ENCODE measurements around the gene GRM4. TPM values are rescaled to one million over a fixed set of nuclear protein-coding genes. Genes with fewer than 3 reads are reported as not detected.

The GRM4 gene
- total RNA-seq, 1 donor from 2014 or later, result not detected

DNA sequence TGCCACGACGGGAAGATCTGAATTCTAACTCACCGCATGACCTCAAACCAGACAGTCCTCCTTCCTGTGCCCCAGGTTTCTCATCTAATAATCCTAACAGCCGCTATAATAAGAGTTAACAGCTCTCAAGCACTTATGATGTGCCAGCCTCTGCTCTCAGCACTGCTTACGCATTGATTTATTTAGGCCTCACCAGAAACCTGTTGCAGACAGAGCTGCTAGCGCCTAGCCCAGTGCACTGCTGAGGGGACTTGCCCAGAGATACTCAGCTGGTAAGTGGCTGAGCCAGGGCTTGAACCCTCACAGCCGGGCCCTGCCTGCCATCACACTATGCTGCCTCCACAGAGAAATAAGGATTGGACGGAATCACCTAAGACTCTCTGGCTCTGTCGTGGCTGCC, 37.7 kb downstream of the GRM4 start:
- no peak for TF ChIP-seq CTCF (IDR thresholded peaks at IDR 0.05)
- no peaks in the 10 kb centered on the region for H3K9me3 ChIP-seq
- H3K36me3 ChIP-seq, result no peaks in the 10 kb centered on the region
- no peak overlapping the region for H3K4me3 ChIP-seq
- peaks cover 5% of the 10 kb centered on the region for H3K27me3 ChIP-seq (ENCODE audit: low read depth)
- no peak for ATAC-seq
- intact Hi-C loops (cut with DNase I), result no loop called here
- no peak overlapping the region for H3K27ac ChIP-seq
- no peak for DNase-seq
- H3K4me1 ChIP-seq, result no peaks in the 10 kb centered on the region

DNA sequence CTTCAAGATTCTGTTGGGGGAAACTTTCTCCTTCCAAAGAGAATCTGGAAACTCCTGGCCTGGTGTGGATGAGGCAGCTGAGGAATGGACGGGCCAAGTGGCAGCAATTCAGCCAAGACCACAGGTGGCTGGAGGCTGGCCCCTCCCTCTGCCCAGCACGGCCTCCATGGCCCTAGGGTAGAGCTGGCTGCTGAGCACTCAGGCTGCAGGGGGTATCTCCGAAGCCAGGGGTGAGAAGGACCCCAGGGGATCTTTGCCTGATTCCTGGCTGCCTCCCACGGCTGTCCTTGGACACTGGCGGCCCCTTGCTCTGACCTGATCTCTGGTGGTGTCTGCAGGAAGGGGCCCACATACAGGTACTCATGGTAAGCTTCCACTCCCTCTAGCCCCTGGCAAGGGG, 39.0 kb downstream of the GRM4 start:
- ATAC-seq (no peak), DNase-seq (no peak)
- Histone ChIP-seq H3K9me3 (no peaks in the 10 kb centered on the region), H3K27ac (no peak overlapping the region), H3K27me3 (ENCODE audit: low read depth) (peaks cover 8% of the 10 kb centered on the region), H3K36me3 (no peaks in the 10 kb centered on the region), H3K4me1 (no peaks in the 10 kb centered on the region), H3K4me3 (no peak overlapping the region)
- TF ChIP-seq CTCF (IDR thresholded peaks at IDR 0.05), result no peak
- intact Hi-C loops (cut with DNase I), result no loop called here

GRCh38 chr6:34106421-34106820, 39.5 kb downstream of the GRM4 start:
- no peak for ATAC-seq

DNA sequence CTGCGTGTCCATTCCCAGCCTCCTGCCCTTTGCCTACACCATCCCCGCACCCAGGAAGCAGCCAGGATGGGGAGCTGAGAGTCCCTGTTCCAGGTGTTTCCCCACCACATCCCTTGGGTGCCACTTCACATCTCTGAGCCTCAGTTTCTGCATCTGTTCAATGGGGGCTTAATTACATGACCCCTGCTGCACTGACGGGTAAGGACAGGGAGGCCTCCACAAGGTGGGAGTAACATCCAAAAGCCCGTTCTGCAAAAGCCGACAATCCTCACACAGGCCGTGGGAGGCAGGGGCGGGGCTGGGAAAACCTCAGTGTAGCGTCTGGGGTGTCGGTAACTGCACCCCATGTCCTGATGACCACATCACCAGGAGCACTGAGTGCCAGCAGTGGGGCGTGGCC, 41.3 kb downstream of the GRM4 start:
- intact Hi-C loops (cut with DNase I), result no loop called here

More at GRCh38 chr6:34106421-34106820, 39.5 kb downstream of the GRM4 start:
- Histone ChIP-seq H3K27ac (no peak overlapping the region), H3K9me3 (no peaks in the 10 kb centered on the region), H3K4me1 (no peaks in the 10 kb centered on the region), H3K36me3 (no peaks in the 10 kb centered on the region), H3K4me3 (no peak overlapping the region), H3K27me3 (ENCODE audit: low read depth) (peaks cover 8% of the 10 kb centered on the region)
- no peak for TF ChIP-seq CTCF (IDR thresholded peaks at IDR 0.05)
- no peak for DNase-seq
- intact Hi-C loops (cut with DNase I), result no loop called here

DNA sequence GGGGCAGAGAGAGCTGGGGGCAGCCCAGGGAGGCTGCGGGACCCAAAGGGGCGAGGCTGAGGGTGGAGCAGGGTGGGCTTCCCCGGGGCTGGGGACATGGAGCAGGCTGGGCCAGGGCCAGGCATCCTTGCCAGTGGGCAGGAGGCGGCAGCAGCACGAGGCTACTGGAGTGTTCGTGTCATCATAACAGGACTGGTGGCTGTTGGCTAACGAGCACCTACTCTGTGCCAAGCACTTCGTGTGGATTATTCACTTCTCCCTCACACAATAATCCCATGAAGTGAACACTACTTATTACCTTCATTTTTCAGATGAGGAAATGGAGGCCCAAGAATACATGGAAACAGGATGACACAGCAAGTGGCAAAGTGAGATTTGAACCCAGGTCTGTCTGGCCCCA, 41.7 kb downstream of the GRM4 start:
- Histone ChIP-seq H3K4me3 (no peak overlapping the region), H3K36me3 (no peaks in the 10 kb centered on the region), H3K27ac (no peak overlapping the region), H3K27me3 (ENCODE audit: low read depth) (peaks cover 4% of the 10 kb centered on the region), H3K9me3 (no peaks in the 10 kb centered on the region), H3K4me1 (no peaks in the 10 kb centered on the region)
- DNase-seq (no peak), ATAC-seq (no peak)
- intact Hi-C loops (cut with DNase I), result no loop called here
- no peak for TF ChIP-seq CTCF (IDR thresholded peaks at IDR 0.05)

More for the DNA sequence above, 41.3 kb downstream of the GRM4 start:
- no peak for TF ChIP-seq CTCF (IDR thresholded peaks at IDR 0.05)
- ATAC-seq (no peak), DNase-seq (no peak)
- Histone ChIP-seq H3K4me3 (no peak overlapping the region), H3K9me3 (no peaks in the 10 kb centered on the region), H3K27me3 (ENCODE audit: low read depth) (peaks cover 4% of the 10 kb centered on the region), H3K4me1 (no peaks in the 10 kb centered on the region), H3K27ac (no peak overlapping the region), H3K36me3 (no peaks in the 10 kb centered on the region)

DNA sequence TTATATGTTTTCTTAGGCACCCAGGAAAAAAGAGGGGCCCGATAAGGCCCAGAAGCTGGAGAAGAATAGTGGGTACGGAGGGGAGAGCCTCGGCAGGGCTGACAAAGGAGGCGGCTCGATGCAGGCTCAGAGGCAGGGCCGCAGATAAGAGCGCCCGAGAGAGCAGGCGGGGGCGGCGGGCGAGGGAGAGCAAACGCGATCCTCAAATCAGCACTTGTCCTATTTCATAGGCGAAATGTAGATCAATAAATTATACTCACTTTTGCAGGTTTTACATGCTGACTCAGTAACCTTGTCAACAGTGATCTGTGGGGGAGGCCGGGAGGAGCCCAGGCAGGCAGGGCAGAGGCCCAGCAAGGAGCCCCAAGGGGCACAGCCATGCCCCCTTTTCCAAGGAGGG, 42.6 kb downstream of the GRM4 start:
- Histone ChIP-seq H3K4me1 (no peaks in the 10 kb centered on the region), H3K4me3 (no peak overlapping the region), H3K36me3 (no peaks in the 10 kb centered on the region), H3K27ac (no peak overlapping the region), H3K9me3 (no peaks in the 10 kb centered on the region), H3K27me3 (ENCODE audit: low read depth) (peaks cover 4% of the 10 kb centered on the region)
- no peak for TF ChIP-seq CTCF (IDR thresholded peaks at IDR 0.05)
- intact Hi-C loops (cut with DNase I), result no loop called here
- DNase-seq (no peak), ATAC-seq (no peak)

All from lower lobe of right lung (tissue), 2 donors.